AG08396 (cell line): ENCODE data around the gene GPR137.
"Not testable (repeated sequence)": the region's sequence is repeated elsewhere in the genome, so short reads cannot be mapped to it uniquely, and the experiment has no call there.

Source experiments
- DNase-seq: peaks from one replicate; pipeline ENCODE4 v3.0.0; 2012; ENCODE audit warnings: low spot score, mixed read lengths

The GPR137 gene

DNA sequence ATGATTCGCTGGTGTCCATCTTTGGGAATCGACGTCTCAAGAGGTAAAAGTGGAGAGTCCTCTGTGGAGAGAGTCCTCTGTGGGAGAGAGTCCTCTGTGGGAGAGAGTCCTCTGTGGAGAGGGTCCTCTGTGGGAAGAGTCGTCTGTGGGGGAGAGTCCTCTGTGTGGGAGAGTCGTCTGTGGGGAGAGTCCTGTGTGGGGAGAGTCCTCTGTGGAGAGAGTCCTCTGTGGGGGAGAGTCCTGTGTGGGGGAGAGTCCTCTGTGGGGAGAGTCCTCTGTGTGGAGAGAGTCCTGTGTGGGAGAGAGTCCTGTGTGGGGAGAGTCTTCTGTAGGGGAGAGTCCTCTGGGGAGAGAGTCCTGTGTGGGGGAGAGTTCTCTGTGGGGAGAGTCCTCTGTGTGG lies 35.4 kb downstream of the GPR137 start:
- DNase-seq: no peak

DNA sequence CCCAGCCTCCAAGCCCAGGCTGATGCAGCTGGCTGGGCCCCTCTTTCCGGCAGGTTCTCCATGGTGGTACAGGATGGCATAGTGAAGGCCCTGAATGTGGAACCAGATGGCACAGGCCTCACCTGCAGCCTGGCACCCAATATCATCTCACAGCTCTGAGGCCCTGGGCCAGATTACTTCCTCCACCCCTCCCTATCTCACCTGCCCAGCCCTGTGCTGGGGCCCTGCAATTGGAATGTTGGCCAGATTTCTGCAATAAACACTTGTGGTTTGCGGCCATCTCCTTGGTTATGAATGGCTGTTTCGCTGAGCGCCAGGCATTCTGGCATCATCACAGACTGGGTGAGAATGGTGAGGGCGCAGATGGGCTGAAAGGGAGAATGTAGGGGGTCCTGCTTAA lies 35.9 kb downstream of the GPR137 start:
- no peak for DNase-seq

DNA sequence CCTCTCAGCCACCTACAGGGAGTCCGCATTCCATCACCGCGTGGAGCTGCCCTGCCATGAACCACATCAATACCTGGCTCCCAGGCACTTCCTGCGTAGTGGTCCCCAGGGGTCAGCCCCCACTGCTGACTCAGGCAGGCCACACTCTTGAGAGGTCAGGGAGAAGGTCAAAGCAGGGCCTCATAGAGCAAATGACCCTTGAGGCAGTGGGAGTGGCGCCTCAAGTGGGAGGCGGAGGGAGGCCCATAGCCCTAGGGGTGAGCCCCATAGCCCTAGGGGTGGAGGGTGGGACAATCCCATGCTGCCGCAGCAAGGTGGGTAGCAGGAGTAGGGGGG lies 37.2 kb downstream of the GPR137 start:
- DNase-seq: no peak

DNA sequence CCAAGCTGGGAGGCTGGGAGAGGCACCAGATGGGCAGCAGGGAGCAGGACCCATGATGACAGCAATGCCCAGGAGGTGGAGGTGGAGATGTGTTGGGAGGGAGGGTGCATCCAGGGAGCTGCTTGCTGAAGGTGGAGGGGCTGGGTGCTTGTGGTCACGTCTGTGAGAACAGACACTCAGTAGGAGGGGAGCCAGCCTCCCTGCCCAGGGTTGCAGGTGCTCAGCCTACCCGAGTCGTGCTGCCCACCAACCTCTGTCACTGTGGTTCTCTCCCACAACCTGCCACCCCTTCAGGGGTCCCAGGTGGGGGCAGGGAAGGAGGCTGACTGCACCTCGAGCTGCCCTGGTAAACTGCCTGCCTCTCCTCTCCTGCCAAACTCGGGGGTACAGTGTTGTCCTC lies 37.7 kb downstream of the GPR137 start:
- no peak for DNase-seq

DNA sequence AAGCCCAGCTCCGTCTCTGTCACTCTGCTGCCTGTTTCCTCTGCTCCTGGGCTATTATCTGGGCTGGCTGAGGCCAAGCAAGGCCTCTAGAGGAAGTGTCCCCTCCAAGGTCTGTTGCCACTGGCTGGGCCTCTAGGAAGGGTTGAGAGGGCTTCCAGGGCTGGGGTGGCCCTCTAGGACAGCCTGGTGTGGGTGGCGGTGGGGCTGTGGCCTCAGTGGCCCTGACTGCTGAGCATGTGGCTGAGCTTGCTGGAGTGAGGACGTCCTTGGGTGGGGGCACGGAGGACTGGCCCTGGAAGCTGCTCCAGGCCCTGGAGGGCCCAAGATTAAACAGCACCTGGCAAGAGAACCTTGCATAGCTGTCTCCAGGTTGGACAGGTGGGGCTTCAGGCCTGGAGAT lies 38.3 kb downstream of the GPR137 start:
- DNase-seq: not testable (repeated sequence)

DNA sequence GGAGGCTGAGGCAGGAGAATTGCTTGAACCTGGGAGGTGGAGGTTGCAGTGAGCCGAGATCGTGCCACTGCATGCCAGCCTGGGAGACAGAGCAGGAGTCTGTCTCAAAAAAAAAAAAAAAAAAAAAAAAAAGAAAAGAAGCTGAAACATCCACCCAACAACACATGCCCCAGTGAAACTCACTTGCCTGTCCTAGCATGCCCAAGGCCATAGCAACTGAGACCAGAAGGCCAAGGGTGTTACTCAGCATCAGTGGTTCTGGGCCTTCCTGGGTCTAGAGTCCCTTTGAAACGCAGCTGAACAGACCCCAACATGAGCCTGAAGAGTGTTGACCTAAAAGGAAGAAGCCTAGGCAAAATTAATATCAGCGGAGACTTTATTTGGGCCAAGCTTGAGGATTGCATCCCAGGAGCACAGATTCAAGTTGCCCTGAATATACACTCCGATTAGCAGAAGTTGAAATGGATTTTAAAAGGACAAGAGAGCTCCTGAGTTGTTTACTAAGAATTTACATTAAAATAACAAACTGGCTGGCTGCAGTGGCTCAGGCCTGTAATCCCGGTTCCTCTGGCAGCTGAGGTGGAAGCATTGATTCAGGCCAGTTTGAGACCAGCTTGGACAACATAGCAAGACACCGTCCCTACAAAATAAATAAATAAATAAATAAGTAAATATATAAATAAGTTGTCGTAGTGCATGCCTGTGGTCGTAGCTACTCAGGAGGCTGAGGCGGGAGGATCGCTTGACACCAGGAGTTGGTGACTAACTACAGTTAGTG lies 39.2 kb downstream of the GPR137 start:
- DNase-seq: no peak

DNA sequence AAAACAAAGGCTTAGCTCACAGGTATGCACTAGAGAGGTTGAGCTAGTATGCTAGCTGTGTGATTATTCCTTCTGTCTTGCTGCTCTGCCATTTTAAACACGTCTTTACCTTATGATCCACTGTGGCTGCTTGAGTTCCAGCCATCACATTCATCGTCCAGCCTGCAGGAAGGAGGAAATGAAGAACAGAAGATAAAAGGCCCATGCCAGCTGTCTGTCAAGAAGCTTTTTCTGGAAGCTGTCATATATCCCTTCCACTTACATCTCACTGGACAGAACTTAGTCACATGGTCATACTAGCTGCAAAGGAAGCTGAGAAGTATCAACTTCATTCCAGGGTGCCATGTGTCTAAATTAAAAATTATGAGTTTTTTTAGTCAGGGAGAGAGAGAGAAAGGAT lies 41.7 kb downstream of the GPR137 start:
- DNase-seq: no peak

DNA sequence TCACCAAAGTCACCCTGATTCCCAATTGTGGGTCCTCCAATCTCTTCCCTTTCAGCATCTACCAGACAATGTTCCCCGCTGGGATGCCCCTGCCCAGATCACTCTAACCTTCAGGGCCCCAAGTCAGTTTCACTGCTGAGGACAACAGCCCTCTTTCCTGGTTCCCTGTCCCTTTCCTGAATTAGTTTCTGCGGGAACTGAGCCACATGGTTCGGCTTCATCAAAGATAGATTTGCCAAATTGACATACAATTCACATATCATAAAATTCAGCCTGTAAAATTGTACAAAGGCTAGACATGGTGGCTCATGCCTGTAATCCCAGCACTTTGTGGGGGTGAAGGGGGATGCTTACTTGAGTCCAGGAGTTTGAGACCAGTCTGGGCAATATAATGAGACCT lies 42.3 kb downstream of the GPR137 start:
- DNase-seq: no peak

DNA sequence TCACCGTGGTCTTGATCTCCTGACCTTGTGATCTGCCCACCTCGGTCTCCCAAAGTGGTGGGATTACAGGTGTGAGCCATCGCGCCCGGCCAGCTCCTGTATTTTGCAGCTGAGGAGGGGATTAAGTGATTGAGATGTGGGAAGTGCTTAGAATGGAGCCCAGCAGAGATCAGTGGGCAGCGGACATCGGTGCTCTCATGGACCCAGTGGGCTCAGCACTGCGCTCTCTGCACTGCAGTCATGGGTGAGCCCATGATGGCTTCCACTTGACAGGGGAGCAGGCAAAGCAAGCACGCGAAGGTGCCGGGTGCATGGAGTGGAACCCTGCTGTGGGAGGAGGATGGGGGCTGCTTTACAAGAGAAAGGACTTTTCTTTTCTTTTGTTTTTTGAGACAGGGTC lies 45.2 kb downstream of the GPR137 start:
- no peak for DNase-seq

DNA sequence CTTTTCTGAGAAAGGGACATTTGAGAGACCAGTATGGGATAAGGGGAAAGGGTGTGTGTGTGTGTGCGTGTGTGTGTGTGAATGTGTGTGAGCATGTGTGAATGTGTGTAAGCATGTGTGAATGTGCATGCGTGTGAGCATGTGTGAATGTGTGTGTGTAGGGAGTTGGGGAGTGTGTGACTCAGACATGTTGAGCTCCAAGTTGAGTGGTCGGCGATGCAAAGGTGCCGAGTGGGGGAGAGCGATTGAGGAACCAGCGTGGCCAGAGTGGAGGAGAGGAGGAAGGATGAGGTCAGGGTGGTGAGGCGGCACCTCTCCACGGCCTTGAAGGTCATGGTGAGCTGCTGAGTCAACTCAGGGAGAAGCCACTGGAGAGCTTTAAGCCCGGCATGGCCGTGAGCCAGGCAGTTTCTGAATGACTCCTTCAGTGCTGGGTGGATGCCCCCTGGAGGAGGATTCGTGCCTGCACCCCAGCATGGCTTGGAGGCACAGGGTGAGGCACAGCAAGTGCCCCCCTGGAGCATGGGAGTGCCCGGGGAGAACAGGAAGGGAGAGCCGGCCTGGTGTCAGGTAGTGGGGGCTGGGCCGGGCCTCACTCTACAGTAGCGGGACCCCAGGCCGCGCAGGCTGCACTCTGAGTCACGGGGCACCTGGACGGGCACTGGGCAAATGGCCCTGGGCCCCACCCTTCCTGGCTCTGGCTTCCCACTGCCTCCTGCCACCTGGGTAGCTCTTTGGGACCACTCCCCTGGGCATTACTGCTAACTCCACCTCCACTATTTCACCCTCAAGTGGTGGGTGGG lies 46.1 kb downstream of the GPR137 start:
- peak; percentile 88 for DNase-seq

DNA sequence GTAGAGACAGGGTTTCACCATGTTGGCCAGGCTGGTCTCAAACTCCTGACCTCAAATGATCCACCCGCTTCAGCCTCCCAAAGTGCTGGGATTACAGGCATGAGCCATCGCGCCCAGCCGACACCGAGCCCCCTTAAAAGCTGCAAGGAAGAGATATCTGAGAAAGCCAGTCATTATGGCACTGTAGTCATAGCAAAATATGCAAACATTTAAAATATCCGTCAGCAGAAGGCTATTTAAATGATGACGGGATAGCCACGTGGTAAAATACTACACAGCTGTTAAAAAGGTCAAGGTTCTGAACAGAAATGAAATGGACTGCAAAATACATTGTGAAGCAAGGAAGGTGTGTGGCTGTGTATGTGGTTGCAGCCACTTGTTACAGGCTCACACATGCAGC lies 47.9 kb downstream of the GPR137 start:
- DNase-seq: no peak

DNA sequence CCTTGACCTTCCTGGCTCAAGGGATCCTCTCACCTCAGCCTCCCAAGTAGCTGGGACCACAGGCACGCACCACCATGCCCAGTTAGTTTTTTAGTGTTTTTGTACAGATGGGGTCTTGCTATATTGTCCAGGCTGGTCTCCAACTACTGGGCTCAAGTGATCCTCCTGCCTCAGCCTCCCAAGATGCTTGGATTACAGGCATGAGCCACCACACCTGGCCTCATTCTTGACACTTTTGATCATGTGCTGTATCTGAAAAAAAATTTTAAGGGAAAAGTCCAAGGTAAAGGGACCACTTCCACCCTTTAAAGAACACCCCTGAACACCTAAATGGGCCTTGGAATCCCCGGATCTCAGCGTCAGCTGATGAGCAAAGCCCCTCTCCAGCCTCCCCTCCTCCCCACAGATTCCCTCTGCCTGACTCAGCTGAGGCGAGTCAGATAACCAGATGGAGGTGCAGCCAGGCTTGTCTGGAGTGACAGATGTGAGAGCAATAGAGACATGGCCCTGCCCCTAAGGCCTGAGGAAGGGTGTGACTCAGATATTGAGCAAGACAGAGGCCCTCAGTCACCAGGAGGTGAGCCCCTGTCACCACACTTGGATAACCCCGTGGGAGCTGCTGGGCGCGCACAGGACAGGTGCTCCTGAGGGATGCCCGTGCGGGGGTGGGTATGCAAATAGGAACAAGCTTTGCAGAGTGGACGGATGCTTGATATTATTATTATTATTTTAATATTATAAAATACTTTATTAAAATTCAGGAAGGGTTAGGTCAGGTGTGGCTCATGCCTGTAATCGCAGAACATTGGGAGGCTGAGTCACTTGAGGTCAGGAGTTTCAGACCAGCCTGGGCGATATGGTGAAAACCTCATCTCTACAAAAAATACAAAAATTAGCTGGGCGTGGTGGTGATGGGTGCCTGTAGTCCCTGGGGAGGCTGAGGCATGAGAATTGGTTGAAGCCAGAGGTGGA lies 49.4 kb downstream of the GPR137 start:
- DNase-seq: peak; percentile 92

DNA sequence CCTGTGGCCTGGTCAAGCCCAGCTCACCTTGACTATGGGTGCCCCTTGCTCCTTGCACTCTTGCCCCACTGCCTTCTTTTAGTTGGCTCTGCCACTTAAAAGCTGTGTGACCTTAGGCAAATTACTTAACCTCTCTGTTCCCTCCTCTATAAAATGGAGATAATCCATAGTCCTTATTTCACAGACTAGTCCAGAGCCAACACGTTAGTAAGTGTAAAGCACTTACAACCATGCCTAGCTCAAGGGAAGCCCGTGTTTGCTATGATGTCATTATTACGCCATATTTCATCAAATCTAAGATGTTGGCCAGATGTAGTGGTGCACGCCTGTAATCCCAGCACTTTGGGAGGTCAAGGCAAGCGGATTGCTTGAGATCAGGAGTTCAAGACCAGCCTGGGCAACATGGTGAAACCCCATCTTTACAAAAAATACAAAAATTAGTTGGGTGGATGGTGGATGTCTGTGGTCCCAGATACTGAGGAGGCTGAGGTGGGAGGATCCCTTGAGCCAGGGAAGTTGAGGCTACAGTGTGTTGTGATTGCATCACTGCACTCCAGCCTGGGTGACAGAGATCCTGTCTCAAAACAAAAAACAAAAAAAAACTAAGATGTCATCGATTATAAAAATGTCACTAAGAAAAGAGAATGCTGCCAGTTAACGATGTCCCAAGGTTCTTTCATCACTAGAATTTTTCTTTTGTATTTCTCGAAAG lies 52.0 kb downstream of the GPR137 start:
- DNase-seq: no peak

DNA sequence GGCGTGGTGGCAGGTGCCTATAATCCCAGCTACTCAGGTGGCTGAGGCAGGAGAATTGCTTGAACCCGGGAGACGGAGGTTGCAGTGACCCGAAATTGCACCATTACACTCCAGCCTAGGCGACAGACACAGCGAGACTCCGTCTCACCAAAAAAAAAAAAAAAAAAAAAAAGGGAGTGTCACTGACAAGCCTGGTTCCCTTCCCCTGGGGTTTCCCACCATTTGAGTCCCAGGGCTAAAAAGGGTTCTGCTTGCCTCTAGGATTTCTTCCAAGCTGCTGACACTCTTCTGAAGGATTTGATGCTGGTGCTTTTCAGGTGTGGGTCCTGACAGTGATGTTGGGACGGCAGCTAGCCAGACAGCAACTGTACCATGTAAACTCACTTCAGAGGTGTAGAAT lies 53.1 kb downstream of the GPR137 start:
- no peak for DNase-seq
